Activated CD4-positive, CD25-positive, alpha-beta regulatory T cell treated with anti-CD3 and anti-CD28 coated beads, Interleukin-2, amount 50 U/mL, for 16 hours (primary cell): ENCODE measurements around the gene REXO1.
A peak's percentile ranks its signal among the peaks of the same experiment; 100 is the strongest.

Experiments
- DNase-seq: peaks from one replicate; pipeline ENCODE4 v3.0.0-alpha.2; 2020; ENCODE audit warnings: low read depth, low spot score

REXO1 gene

DNA sequence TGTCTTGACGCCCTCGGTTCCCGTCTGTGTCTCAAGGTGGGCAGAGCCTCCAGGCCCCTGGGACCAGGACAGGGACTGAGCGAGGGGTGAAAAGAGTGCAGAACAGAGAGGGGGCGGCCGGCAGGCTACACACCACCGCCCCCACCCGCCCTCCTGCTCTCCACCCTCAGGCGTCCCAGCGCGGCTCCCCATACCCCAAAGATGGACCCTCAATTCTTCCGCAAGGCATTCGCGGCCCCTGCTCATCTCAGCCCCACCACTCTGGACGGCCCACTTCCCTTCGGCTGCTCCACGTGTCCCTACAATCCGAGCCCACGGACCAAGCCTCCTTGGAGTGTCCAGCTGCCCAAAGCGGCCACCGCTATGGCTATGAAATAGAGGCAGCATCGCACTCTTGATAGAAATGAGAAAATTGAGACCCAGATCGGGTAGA, 13.3 kb upstream of the REXO1 start:
- DNase-seq = no peak

DNA sequence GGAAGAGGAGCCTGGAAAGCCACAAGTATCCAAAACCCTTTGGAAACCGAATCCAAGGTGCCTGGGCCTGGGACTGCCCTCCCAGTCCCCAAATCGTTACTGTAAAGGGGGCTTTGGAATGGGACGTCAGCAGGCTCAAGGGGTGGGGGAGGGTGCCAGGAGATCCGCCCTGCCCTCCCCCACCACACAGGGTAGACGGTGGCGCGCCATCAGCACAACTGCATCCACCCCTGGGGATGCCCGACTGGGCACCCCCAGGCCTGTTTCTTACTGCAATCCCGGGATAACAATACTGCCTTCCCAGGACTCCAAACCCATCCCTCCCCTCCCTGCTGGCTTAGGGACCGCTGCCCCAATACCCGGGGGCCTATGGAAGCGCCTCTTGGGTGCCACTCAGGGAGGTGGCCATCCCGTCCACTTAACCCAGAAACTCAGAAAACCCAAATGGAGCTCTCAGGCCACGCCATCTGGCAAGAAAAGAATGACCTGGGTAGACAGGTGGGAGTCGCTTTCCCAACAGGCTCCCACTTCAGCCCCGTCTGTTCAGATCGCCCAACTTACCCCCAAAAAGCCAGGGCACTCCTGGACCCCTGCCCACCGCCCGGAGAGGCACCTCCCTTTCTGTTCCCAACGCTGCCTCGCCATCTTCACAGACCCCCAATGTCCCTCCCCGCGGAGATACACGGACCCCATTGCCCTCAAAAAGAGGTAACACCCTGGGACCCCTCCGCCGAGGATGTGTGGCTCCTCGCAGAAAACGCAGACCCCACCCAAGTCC, 12.7 kb upstream of the REXO1 start:
- no peak for DNase-seq

DNA sequence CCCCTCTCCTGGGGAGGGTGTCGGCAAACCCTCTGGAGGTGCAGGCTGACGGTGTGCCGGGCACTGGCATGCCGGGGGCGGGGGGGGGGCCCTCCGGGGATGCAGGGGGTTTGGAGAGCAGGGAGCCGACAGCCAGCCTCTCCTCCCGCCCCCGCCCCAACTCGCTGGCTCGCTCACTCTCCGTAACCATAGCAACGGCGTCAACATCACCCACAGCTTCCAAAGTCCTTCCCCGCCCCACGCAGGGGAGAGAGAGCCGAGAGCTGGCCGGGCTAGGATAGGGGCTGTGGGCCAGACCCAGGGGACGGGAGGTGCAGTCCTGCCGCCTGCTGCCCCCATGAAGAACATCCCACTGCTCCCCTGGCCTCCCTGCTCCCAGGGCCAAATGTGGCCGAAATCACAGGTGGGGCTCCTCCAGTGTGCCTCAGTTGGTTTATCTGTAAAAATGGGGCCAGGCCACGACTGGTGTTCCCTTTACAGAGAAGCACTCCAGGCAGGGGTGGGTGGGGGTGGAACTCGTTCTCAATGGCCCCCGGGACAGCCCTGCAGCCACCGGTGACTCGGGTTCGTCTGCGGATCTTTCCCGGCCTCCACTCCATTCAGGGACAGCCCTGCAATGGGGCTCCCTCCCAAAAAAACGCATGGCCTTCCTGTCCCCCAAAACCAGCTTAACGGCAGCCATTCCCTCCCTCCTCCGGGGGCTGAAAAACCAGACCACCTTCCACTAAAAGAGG, 11.9 kb upstream of the REXO1 start:
- DNase-seq = no peak

DNA sequence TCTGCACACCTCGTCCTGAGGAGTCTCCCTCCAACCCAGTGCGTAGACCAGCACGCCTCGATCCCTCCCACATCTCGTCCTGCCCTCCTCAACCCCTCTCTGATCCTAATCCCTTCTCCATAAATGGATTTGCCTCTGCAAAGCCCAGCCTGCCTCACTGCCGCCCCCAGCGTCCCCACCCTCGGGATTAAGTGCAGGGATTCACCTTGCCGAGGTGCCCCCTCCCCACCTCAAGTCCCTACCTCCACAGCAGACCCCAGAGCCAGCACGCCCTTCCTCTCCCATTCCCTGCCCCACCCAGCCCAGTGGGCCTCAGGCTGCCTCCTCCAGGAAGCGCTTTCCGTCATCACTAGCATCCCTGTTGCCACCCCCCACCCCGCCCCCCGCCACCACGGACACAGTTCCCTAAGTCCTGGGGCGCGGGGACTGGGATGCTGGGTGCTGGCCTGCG, 11.1 kb upstream of the REXO1 start:
- DNase-seq = no peak

DNA sequence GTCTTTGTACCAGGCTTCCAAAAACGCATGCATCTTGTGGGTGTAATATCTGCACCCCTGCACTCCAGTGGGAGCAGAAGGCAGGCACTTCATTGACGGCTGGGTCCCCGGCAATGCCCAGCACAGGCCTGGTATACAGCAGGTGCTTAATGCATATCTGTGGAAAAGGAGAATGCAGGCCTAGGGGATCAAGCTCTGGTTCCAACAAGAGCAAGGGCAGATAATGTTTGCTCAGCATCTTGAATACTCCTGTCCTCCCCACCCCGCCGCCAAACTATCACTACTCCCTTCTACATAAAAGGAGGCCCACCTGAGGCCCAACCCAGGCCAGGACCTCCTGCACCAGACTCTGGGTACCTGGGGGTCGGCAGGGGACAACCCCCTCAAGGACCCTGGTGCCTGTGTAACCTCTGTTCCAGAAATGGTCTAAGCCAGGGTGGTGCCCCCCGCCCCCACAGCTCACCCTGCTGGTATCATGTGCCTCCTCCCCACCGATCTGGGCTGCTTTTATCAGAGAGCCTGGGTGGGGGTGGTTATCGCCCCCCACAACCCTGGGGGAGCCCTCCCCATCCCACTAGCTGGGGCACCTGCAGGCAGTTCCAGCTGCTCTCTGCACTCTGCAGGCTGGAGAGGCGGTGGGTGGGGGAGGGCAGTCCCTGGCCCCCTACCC, 10.3 kb upstream of the REXO1 start:
- DNase-seq = no peak

DNA sequence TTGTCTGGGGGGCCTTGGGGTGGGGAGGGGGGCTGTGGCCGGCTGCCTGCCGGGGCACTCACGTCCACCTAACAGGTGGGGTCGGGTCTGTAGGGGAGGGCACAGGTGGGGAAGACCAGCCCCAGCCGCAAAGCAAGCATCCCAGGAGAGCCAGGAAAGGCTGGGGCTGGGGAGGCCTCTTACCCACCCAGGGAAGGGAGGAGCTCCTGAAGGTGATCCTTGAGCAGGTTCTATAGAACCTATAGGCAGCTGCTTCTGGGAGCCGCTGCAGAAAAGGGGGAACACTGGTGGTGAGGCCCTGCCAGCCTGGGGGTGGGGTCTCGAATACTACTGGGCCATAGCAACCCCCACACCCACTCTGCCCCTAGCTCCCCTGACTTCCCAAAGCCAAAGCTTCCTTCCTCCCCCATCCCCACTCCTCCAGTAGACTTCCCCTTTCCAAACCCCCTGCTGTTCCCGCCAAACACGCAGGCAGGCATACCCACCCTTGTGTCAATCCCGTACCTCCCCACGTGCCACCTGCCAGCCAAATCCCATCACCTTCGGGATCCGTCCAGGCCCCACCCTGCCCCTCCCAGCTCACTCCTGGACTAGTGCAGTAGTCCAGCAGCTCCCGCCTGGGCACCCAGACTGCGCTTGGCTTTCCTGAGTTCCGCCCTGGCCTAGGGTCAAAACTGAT, 9.5 kb upstream of the REXO1 start:
- no peak for DNase-seq

DNA sequence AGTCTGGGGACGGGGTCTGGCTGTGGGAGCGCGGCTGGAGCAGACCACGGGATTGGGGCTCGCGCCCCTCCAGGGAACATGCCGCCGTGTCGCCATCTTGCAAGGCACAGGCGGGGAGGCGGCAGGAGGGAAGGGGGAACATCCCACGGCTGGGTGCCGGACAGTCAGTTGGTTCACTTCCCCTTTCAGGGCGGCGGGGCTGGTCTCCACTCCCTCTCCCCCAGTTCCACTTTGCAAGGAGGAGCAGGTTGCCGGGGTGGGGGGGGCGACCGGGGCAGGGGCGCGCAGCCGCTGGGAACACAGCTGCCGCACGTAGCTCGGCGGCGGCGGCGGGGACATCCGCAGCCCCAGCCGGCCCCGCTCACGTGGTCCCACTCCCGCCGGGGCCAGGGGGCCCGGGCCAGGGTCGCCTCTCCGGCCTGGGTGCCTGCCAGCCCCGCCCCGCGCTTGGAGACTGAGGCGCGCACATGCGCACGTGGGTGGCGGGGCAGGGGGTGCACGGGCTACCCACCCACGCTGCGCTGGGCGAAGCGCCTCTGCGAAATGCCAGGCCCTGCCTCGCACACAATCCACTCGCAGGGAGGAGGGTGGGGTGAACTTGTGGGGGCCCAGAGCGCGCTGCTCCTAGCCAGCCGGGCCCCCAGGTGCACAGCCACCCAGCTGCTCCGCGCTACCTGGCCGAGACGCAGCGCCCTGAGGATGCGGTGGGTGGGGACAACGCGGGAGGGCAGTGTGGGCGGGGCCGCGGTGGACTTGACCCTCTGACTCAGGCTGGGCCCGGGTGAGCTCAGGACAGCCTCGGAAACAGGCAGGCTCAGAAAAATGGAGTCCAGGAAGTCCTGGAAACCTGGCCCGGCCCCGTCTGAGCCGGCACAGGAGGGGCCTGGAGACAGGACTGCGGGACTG, 8.7 kb upstream of the REXO1 start:
- DNase-seq = no peak

DNA sequence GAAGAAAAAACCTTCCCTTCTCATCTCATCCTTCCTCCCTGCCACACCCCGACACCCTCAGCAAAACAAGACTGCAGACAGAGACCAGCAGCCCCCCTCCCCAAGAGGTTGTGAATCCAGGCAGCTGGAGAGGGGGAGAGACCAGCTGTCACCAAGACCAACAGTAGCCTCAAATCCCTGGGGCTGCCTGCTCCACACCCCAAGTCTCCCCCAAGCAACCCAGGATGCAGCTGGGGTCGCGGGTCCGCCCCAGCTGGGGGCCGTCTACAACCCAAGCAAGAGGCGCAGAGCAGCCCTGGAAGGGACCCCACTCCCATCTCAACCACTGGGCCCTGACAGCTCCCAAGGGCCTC, 8.0 kb upstream of the REXO1 start:
- DNase-seq = no peak

DNA sequence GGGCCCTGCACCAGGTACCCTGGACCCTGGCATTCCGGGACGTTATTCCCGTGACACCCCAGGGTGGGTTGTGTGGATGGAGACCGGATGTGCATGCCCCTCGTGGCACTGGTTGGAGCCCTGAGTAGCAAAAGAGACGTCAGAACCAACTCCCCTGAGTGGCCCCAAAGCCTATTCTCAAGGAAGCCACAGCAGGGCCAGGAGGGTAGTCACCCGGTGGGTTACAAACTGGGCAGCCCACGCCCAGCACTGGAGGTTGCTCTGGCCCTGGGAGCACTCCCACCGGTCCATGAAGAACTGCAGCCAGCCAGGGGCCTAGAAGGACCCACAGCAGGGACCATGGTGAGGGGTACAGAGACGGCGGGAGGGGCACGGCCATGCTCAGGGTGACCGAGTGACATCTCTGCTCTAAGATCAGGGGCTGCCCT, 7.6 kb upstream of the REXO1 start:
- no peak for DNase-seq

DNA sequence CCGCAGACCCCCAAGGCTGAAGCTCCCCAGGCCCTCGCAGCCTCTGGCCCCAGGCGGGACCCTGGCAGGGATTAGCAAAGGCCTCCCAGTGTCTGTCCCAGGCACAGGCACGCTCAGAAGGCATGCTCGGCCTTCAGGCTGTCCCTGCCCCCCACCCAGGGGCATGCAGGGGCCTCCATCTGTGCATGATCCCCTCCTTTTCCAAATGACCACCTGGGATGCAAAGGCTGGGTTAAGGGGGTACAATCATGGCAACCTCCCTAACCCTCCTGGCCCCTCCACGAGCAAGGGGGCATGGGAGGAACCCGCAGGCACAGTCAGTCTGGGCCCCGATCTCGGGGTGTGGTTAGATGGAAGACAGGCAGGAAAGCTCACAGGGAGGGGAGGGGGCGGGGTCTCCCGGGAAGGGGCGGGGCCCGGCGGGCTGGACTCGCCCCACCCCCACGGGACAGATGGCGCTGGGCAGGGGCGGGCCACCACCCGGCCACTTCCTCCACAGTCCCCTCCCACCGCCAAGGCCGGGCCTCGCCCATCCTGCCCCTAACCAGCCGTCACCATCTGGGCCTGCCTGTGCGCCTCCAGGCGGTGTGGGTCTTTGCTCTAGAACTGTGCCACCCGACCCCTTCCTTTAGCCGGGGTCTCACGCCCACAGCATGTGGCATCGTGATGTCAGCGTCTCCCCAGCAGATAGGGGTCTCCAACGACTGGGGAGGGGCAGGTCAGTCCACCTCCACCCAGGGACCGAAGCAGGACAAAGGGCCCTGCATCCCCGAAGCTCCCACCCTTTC, 7.0 kb upstream of the REXO1 start:
- DNase-seq = peak; percentile 71

DNA sequence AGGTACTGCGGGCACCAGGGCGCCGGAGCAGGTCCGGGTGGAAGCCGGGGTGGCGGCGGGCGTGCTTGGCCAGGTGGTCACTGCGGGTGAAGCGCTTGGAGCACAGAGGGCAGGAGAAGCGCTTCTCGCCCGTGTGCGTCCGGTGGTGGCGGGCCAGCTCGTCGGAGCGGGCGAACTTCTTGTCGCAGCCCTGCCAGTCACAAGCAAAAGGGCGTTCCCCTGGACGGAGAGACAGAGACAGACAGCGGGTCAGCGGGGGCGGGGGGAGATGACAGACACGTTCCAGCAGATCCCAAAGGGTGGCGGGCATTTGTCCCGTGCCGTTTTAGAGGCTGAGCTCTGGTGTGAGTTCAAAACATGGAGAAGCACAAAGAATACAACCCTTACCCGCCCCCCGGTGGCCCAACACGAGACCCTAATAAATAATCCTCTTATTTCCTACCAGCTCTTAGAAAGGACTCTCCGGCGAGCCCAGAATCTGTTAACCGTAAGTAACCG, 6.3 kb upstream of the REXO1 start:
- no peak for DNase-seq

DNA sequence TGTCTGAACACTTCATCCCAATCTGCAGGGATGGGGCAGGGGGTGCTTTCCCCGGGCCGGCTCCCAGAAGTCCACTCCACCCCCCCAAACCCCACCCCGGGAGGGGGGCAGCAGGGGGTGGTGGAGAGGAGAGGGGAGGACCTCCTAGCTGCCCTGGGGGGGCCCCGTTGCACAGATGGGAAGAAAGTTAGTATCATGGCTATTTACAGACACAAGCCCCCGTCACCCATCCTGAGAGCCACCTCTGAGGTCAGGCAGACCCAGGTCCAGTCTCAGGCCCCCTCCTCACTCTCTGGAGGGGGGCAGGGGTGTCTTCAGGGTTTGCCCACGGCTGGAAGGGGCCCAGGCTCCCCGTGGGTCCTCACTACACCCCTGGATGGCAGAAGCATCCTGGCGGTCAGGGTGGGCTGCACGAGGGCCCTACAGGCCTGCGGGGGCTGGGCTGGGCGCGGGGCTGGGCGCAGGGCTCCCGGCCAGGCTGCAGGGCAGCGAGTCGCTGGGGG, 5.8 kb upstream of the REXO1 start:
- DNase-seq = no peak

DNA sequence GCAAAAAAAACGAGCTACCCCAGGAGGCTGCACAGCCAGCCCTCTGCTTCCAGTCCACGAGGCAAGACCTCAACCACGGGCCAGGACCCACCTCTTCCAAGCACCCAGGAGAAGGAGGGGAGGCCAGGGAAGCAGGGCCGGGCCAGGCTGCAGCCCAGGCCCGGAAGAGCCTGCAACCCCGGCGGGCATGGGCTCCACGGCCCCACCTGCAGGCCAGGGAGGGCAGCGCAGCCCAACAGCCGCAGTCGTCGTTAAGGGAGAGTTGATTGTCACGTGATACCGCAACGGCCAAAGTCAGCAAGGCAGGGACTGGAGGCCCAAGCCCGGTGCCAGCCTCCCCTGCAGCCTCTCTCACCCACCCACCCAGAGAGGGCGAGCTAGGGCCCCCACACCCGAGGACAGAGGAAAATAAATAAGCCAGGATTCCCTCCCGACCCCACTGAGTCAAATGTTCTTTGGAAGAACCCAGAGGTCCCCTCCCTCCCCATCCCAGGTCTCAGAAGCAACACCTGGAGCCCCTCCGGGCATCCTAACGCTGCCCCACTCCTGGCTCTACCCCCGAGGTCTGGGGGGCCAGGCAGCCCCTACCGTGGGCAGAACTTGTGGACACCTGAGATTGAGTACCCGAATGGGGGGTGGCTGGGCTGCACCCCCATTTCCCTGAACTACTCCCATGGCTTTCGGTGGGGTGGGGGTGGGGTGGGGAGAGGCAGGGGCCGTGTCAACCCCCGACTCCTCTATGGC, 5.2 kb upstream of the REXO1 start:
- DNase-seq = peak; percentile 63

DNA sequence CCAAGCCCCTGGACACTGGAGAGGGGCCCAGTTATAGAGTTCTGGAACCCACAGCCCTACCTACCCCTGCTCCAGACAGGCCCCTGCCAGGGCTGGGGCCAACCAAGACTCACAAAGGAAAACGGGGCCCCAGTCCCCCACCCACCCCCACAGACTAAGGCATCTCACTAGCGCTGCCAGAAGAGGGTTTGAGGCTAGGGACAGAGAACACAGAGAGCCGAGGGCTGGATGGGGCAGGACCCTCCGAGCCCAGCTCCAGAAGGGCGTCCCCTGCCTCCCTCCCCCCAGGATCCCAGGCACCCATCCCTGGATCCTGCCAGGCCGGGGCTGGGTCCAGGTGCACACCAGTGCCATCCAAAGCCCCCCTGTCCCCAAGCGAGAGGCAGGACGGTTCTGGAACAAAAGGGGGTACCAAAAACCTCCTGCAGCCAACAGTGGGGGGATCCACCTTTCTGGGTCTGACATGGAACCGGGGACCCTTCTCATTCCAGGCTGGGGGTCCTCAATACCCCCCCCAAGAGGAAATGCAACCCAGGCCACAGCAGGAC, 4.4 kb upstream of the REXO1 start:
- DNase-seq = no peak

DNA sequence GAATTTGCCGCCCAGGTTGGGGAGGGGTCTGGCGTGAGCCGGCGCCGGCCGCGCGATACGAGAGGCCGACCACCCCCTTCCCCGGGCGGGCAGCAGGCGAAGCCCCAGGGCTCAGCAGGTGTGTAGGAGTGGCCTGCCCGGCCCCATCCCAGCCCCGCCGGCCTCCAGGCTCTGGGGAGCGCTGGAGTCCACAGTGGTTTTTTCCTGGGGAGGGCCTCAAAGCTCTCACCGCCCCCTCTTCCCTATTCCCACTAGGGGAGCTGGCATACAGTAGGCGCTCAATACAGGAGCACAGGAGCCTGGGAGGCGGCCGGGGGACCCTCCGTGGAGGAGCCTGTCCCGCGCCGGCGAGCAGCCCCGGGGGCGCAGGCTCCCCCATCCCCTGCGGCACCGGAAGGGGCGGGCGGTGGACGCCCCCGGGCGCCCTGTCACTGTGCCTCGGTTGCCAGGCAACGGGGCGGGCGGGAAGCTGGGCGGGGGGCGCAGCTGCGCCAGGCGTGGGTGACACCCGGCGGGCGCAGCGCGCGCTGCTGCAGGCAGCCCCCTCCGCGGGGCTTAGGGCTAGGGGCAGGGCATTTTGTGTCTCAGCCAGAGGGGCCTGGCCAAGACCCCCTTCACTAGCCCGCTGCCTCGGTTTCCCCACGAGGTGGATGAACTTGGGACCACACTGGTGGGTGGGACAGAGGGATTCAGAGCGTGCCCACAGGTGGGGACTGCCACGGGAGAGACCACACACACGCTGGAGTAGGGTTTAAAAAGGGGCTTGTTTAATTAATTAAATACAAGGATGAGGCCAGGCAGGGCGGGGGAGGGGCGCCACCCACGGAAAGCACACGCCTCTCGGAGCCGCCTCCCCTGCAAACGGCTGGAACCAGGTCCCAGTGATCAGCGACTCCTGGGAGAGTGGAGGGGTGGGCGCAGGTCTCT, 3.6 kb upstream of the REXO1 start:
- DNase-seq = no peak

DNA sequence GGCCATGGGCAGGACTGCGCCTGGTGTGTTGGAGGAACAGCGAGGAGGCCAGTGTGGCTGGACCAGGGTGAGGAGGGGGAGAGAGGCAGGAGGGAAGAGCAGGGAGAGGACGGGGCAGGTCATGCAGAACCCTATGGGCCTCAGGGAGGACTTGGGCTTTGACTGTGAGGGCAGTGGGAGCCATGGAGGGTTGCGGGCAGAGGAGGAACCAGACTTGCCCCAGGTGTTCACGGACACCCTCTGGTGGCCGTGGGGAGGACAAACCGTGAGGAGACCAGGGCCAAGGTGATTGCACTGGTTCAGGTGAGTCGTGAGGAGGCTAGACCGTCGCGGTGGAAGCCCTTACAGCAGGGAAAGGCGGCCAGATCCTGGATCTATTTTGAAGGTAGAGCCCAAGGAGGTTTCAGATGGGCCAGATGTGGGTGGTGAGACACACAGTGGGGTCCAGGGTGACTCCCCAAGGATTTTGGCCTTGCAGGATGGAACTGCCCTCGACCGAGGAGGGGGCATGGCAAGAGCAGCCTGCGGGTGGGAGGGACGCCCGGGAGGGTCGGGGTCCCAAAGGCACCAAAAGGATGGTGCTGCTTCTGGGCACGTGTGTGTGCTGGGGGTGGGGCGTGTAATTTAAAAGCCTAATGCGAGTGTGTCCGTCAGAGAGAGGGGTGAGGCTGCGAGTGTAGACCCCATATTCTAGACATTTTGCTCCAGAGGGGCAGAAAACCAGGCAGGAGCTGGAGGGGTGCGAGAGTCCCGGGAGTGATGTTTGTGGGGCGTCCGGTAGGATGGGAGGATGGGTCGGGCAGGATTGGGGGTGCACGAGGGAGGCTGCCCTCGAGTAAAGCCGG, 2.7 kb upstream of the REXO1 start:
- no peak for DNase-seq

DNA sequence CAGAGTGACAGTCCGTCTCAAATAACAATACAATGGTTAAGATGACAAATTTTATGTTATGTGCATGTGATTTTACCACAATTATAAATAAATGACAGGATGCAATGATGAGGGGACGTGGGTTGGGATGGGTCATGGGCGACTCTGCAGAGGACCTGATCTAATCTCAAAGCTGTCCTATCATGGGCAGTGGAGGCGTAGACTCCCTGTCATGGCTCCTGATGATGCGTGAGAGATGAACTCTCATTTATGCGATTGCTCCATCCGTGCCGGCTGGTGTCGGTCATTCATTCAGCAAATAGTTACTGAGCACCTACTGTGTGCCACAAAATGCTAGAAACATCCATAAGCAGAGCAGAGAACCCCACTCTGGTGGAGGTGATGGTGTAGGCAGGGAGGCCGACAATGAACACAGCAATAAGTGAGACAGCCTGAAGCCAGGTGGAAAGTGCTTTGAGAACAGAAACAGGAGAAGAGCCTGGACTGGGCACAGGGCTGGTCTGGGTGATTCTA, 1.7 kb upstream of the REXO1 start:
- no peak for DNase-seq
